Activated CD4-positive, alpha-beta memory T cell treated with anti-CD3 and anti-CD28 coated beads, Interleukin-2, amount 10 ng/mL, durations not matched to agents 7 days and 5 days (primary cell): Measurements from ENCODE around the gene KHSRP. TPM values are rescaled to one million over a fixed set of nuclear protein-coding genes. Genes with fewer than 3 reads are reported as not detected.
A peak's percentile ranks its signal among the peaks of the same experiment; 100 is the strongest.

Experiments
- CTCF ChIA-PET: fragments of 350-600 bp; sonication (Branson Sonifier 250); formaldehyde crosslinking; loops from one replicate; lab custom pipeline; 2021; ENCODE audit warnings: antibody characterized with exemption, inconsistent platforms; lab: Charles Lee
- POLR2A ChIA-PET: fragments of 350-600 bp; sonication (Branson Sonifier 250); formaldehyde crosslinking; loops from one replicate; lab custom pipeline; 2021; ENCODE audit warnings: antibody characterized with exemption; lab: Charles Lee
- DNase-seq: peaks from one replicate; pipeline ENCODE4 v3.0.0-alpha.2; 2020
- H3K27ac Mint-ChIP-seq: one replicate; pipeline ENCODE4 v1.8.0; 2021; ENCODE audit warnings: mild to moderate bottlenecking, mixed read lengths
- H3K27me3 Mint-ChIP-seq: one replicate; pipeline ENCODE4 v1.8.0; 2021; ENCODE audit warnings: mixed read lengths
- H3K36me3 Mint-ChIP-seq: one replicate; pipeline ENCODE4 v1.8.0; 2021; ENCODE audit warnings: low read depth, mixed read lengths
- H3K4me1 Mint-ChIP-seq: one replicate; pipeline ENCODE4 v1.8.0; 2021; ENCODE audit warnings: mixed read lengths
- H3K4me3 Mint-ChIP-seq: one replicate; pipeline ENCODE4 v1.8.0; 2021; ENCODE audit warnings: mild to moderate bottlenecking, mixed read lengths
- H3K9me3 Mint-ChIP-seq: one replicate; pipeline ENCODE4 v1.8.0; 2021; ENCODE audit warnings: mixed read lengths
- total RNA-seq, 2 experiments: library from RNA; stranded (reverse); gene quantifications; one replicate each; pipeline ENCODE4 v1.2.3, GENCODE V29; 2021

Gene KHSRP
- total RNA-seq, 2 experiments from 2014 or later, result 246 to 250 TPM

- H3K9me3 Mint-ChIP-seq, result no peaks in the 10 kb centered on the region
- peak overlapping the region; percentile 71 for H3K4me3 Mint-ChIP-seq
- DNase-seq, result peak; percentile 100
Observed at GRCh38 chr19:6424939-6425731, 524 bp upstream of the KHSRP start.

GRCh38 chr19:6423499-6424194, 964 bp downstream of the KHSRP start:
- H3K36me3 Mint-ChIP-seq, result peaks cover 45% of the 10 kb centered on the region

More at GRCh38 chr19:6424939-6425731, 524 bp upstream of the KHSRP start:
- H3K36me3 Mint-ChIP-seq, result peaks cover 31% of the 10 kb centered on the region
- peaks cover 40% of the 10 kb centered on the region for H3K4me1 Mint-ChIP-seq
- peak overlapping the region; percentile 80 for H3K27ac Mint-ChIP-seq
- no peaks in the 10 kb centered on the region for H3K27me3 Mint-ChIP-seq
- ChIA-PET CTCF (interaction anchor here (0.8 to 1.8 kb wide), 6 partner anchors 14 to 438 kb away, joined by 3 to 6 read pairs (median 4); partner anchors contain the start of gene ALKBH7), POLR2A (interaction anchor here (0.6 to 2.4 kb wide), 17 partner anchors 9 to 734 kb away, joined by 3 to 18 read pairs (median 4); partner anchors contain the start of genes ALKBH7, CLPP, DENND1C and GTF2F1)

GRCh38 chr19:6421075-6422014, 3.3 kb downstream of the KHSRP start:
- Mint-ChIP-seq H3K9me3 (no peaks in the 10 kb centered on the region), H3K27ac (no peak overlapping the region), H3K36me3 (peaks cover 65% of the 10 kb centered on the region), H3K4me1 (peaks cover 33% of the 10 kb centered on the region), H3K4me3 (no peak overlapping the region), H3K27me3 (no peaks in the 10 kb centered on the region)
- ChIA-PET POLR2A (interaction anchor here (0.8 to 1.2 kb wide), 2 partner anchors 48 to 60 kb away, joined by 3 read pairs; partner anchors contain the start of gene DENND1C), CTCF (no interaction called here)
- no peak for DNase-seq

More at GRCh38 chr19:6423499-6424194, 964 bp downstream of the KHSRP start:
- POLR2A ChIA-PET, result interaction anchor here (1.0 to 2.4 kb wide), 4 partner anchors 12 to 59 kb away, joined by 4 to 16 read pairs (median 8); partner anchors contain the start of genes GTF2F1 and SLC25A41
- H3K4me1 Mint-ChIP-seq, result peaks cover 37% of the 10 kb centered on the region
- peak; percentile 54 for DNase-seq
- H3K27me3 Mint-ChIP-seq, result no peaks in the 10 kb centered on the region
- CTCF ChIA-PET, result no interaction called here
- H3K27ac Mint-ChIP-seq, result peak overlapping the region; percentile 78
- H3K4me3 Mint-ChIP-seq, result peak overlapping the region; percentile 88
- no peaks in the 10 kb centered on the region for H3K9me3 Mint-ChIP-seq

DNA sequence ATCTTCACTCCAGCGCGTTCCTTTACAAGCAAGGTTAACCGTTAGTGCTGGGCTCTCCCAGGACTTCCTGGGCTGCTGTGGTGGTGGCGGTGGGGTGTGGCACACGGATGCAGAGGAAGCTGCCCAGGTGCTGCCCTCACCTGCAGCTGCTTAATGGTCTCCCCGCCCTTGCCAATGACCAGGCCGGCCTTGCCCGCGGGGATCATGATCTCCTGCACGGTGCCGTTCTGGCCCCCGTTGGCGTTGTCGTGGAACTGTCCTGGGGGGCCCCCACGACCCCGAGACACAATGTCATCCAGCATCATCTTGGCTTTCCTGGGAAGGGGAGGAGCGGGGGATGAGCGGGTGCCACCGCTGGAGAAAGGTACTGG, 6.1 kb downstream of the KHSRP start:
- Mint-ChIP-seq H3K4me1 (peaks cover 21% of the 10 kb centered on the region), H3K36me3 (peaks cover 77% of the 10 kb centered on the region), H3K27me3 (no peaks in the 10 kb centered on the region), H3K27ac (no peak overlapping the region), H3K4me3 (no peak overlapping the region), H3K9me3 (no peaks in the 10 kb centered on the region)
- ChIA-PET POLR2A (no interaction called here), CTCF (no interaction called here)
- DNase-seq, result no peak

- POLR2A ChIA-PET, result no interaction called here
- Mint-ChIP-seq H3K9me3 (no peaks in the 10 kb centered on the region), H3K27me3 (no peaks in the 10 kb centered on the region), H3K36me3 (peaks cover 71% of the 10 kb centered on the region), H3K4me3 (no peak overlapping the region), H3K4me1 (peaks cover 15% of the 10 kb centered on the region), H3K27ac (no peak overlapping the region)
- CTCF ChIA-PET, result no interaction called here
- DNase-seq, result no peak
Observed at GRCh38 chr19:6417713-6418561, 6.7 kb downstream of the KHSRP start.

- Mint-ChIP-seq H3K4me3 (no peak overlapping the region), H3K27me3 (no peaks in the 10 kb centered on the region), H3K27ac (no peak overlapping the region), H3K9me3 (no peaks in the 10 kb centered on the region), H3K4me1 (peaks cover 5% of the 10 kb centered on the region), H3K36me3 (peaks cover 63% of the 10 kb centered on the region)
- ChIA-PET POLR2A (interaction anchor here (1.2 kb wide), 1 partner anchor 8 kb away, joined by 3 read pairs; the partner anchor contains the start of gene KHSRP), CTCF (no interaction called here)
- no peak for DNase-seq
Observed at GRCh38 chr19:6416658-6417405, 7.8 kb downstream of the KHSRP start.

DNA sequence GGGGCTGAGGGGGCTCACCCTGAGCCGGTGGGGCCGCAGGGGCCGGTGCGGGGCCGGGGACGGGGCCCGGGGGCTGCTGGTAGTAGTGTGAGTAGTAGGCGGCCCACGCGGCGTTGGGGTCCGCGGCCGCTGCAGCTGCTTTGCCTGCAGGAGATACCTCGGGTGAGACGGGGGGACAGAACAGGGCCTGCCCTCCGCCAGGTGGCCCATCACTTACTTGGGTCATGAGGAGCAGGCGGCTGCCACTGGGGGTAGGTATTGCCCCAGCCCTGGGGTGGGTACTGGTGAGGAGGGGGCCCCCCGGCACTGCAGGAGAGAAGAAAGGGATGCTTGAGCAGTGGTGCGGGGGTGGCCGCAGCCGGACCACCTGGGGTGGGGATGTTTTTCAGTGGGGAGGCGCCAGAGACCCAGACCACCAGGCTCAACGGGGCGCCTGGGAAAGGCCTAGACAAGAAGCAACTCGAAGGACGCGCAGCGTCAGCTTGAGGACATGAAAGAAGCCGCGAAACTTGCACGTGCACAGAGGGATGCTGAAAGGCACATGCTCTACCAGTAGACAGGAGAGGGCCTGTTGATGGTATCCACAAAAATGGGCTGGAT, 8.9 kb downstream of the KHSRP start:
- CTCF ChIA-PET, result no interaction called here
- Mint-ChIP-seq H3K4me3 (no peak overlapping the region), H3K36me3 (peaks cover 54% of the 10 kb centered on the region), H3K4me1 (peaks cover 2% of the 10 kb centered on the region), H3K9me3 (no peaks in the 10 kb centered on the region), H3K27me3 (no peaks in the 10 kb centered on the region), H3K27ac (no peak overlapping the region)
- POLR2A ChIA-PET, result interaction anchor here (1.2 kb wide), 1 partner anchor 9 kb away, joined by 3 read pairs; the partner anchor contains the start of gene KHSRP
- DNase-seq, result no peak

DNA sequence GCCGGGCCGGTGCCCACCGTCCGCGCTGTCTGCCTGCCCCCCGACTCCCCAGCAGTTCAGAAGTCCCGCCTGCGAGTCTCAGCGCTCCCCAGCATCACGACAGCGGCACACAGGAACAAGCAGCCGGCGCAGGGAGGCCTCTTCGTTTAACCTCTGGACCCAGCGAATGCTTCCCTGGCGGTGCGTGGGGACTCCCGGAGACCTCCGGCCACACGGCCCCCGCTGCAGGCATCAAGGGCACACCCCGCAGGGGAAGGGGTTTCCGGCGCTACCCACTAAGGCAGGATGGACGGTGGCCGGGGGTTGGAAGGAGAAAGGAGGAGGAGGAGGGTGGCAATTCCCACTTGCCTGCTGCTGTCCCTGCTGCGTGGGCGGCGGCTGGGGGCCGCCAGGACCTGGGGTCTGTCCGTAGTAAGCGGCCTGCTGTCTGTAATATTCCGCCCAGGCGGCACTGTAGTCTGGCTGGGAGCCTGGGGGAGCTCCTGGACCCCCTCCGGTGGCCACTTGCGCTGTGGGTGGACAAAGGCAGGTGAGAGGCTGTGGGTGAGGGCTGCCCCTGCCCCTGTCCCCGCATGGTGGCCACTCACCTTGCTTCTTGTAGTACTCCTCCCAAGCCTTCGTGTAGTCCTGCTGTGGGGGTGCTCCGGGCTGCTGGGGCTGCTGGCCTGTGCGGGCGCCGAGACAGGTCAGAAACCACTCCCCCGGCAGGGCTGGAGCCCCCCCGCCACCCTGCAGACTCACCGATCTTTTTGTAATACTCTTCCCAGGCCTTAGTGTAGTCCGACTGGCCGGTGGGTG, 9.6 kb downstream of the KHSRP start:
- Mint-ChIP-seq H3K27me3 (no peaks in the 10 kb centered on the region), H3K9me3 (no peaks in the 10 kb centered on the region), H3K4me3 (no peak overlapping the region), H3K4me1 (no peaks in the 10 kb centered on the region), H3K36me3 (peaks cover 47% of the 10 kb centered on the region), H3K27ac (no peak overlapping the region)
- DNase-seq, result no peak
- CTCF ChIA-PET, result no interaction called here
- POLR2A ChIA-PET, result interaction anchor here (1.2 kb wide), 1 partner anchor 10 kb away, joined by 3 read pairs; the partner anchor contains the start of gene KHSRP

DNA sequence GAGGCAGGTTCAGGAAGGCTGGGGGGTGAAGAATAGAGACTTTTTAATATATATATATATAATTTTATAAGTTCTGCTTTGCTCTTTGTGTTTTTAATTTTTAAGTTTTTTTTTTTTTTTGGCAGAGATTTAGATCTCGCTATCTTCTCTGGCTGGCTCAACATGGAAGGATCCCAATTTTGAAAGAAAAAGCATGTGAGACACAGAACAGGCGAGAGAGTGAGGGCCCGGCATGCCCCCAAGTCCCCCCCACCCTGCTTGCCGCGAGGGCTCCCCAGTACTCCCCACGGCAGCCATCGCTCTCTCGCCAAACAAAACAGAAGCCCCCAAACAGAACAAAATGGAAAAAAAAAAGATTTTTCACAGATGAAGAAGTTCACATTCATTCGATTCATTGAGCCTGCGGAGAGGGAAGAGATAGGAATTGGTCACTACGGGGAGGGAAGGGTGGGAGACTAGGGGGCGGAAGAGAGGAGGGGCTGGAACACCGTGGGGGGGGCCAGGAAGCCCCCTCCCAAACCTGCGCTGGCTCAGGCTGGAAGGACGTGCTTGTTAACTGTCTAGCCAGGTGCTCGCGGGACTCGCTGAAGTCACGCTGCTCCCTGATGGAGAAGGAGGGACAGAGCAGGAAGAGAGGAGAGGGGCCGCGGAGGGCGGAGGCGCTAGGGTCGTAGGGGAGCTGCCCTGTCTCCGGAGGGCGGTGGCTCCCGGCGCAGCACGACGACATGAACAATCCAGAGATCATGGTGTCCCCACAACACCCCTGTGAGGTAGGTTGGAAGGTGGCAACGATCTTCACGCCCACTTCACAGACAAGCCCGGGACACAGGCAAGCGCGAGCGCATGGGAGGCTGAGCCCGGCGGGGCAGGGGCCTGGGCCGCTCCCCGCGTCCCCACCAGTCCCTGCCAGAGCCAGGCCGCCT, 10.6 kb downstream of the KHSRP start:
- POLR2A ChIA-PET, result no interaction called here
- H3K4me1 Mint-ChIP-seq, result no peaks in the 10 kb centered on the region

DNA sequence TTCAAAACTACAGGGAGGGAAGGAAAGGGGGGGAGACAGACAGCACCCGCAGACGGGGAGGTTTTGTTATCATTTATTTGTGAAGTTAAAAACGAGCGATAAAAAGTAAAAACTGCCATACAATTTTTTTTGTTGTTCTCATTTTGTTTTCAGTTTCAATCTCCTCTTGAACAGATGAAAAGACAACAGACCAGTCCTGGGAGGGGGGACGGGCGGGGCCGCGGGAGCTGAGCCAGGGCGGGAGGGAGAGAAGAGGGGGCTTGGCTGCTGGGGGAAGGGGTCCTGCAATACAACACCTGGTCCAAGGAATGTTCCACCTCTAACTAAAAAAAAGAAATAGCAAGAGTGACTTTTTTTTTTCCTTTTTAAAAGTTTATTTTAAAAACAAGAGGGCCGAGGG, 11.3 kb downstream of the KHSRP start:
- no peak overlapping the region for H3K4me3 Mint-ChIP-seq
- ChIA-PET CTCF (no interaction called here), POLR2A (no interaction called here)
- no peaks in the 10 kb centered on the region for H3K27me3 Mint-ChIP-seq
- no peak overlapping the region for H3K27ac Mint-ChIP-seq
- no peaks in the 10 kb centered on the region for H3K4me1 Mint-ChIP-seq
- DNase-seq, result no peak
- peaks cover 31% of the 10 kb centered on the region for H3K36me3 Mint-ChIP-seq
- no peaks in the 10 kb centered on the region for H3K9me3 Mint-ChIP-seq

More for the DNA sequence above, 10.6 kb downstream of the KHSRP start:
- CTCF ChIA-PET, result no interaction called here
- Mint-ChIP-seq H3K27ac (no peak overlapping the region), H3K27me3 (no peaks in the 10 kb centered on the region), H3K9me3 (no peaks in the 10 kb centered on the region), H3K4me3 (no peak overlapping the region), H3K36me3 (peaks cover 38% of the 10 kb centered on the region)
- DNase-seq, result no peak
